ENCODE results near the gene TOMM20.
A peak's percentile ranks its signal among the peaks of the same experiment; 100 is the strongest.
"Not testable (repeated sequence)": the region's sequence is repeated elsewhere in the genome, so short reads cannot be mapped to it uniquely, and the experiment has no call there.

The TOMM20 gene

GRCh38 chr1:235078480-235079381, 49.9 kb downstream of the TOMM20 start:
- DNase-seq = no peak

DNA sequence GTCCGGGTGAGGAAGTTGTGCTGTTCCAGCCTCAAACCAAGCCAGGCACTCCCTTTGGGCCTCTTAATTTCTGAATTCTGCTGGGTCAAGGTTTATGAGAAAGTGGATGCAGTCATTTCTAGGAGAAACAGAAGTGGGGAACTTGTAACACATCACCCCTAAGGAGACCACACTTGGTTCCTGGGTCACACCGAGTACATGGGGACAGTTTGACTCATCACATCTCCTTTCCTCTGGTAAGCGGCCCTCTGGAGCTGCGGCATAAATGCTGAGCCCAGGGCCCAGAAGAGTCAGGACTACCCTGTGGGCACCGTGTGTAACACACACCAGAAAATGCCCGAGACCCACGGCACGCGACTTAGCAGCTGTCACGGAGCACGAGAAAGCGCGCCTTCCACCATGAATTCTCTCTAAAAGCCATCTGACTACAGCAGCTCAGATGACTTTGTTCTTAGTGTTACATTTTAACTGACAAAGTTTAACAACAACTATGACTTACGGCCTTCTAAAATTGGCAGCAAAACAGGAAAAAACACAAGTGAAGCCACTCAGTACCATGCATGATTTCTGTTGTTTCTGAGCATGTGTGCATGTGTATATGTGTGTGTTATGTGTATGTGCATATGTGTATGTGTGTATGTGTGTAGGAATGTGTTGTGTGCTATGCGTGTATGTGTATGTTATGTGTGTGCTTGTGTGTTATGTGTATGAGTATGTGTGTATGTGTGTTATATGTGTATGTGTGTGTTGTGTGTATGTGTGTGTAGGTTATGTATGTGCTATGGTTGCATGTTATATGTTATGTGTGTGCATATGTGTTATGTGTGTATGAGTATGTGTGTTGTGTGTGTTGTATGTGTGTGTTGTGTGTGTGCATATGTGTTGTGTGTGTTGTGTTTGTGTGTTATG, 50.8 kb downstream of the TOMM20 start:
- DNase-seq = no peak

DNA sequence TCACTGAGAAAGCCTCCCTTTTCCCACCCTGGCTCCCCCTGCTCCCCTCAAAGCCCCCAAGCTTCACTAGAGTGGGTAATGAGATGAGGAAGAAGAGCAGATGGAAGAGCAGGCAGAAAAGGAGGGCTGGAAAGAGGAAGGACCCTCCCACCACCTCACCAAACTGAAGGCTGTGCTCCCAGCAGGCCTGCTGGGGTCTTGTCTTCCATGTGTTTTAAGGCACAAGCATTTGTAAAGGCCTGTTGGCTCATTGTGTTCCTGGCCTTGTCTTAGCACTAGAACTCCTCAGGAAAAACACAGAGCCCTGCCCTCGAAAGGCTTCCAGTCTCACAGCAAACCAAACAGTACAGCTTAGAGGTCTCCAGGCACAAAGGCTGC, 51.5 kb downstream of the TOMM20 start:
- no peak for DNase-seq

GRCh38 chr1:235076504-235077162, 52.0 kb downstream of the TOMM20 start:
- DNase-seq = no peak

DNA sequence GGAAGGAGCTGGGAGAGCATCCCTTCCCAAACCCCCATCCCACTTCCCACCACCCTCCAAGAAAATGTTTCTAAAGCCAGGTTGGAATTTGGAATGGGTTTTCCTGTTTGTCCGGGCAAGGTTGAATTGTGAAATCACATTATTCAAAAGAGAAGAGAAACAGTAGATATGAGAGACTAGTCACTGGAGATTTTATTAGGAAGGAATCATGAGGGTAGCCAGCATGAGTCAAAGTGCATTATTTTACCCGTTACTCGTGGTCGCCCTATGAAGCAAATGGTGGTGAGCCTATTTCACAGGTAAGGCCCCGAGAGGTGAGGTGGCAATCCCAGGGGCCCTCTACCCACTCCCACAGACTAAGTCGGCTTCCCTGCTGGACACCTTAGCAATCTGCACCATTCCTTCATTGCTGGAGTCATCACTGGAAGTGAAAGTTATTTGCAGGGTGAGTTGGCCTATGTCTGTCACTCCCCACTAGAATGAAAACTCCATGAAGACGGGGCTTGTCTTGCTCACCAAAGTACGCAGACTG, 52.8 kb downstream of the TOMM20 start:
- DNase-seq = no peak

DNA sequence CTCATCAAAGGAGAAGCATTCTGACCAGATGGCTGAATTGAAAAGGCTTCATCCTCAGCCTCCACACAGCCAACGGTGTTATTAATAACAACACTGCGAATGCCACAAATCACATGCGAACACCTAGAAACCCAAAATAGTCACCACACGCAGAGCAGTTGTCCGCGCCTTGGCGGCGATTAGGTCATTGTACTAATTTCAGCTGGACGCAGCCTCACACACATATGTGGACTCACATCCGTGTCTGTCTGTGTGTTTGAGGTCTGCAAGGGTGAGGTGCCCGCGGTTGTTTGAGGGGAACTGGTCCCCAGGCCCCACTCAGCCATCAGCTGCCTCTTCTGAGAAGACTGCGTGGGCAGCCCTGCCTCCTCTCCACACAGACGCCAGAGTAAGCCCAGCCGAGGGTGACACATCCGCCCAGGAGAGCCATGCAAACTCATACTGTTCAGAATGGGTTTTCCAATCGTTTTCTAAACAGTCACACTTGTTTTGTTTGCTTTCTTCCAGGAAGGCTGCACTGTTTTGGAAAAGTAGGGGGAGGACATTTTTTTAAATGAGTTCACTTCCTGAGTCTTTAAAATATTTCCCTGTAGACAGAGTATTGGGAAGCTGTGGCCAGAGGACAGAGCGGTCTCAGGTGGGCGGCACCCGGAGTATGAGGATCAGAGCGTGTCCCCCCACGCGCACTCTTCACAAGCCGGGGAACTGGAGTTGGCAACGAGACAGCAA, 53.4 kb downstream of the TOMM20 start:
- peak; percentile 58 for DNase-seq

- peak; percentile 45 for DNase-seq
Measured at GRCh38 chr1:235074523-235075047, 54.1 kb downstream of the TOMM20 start.

- no peak for DNase-seq
Measured at GRCh38 chr1:235073968-235074522, 54.6 kb downstream of the TOMM20 start.

DNA sequence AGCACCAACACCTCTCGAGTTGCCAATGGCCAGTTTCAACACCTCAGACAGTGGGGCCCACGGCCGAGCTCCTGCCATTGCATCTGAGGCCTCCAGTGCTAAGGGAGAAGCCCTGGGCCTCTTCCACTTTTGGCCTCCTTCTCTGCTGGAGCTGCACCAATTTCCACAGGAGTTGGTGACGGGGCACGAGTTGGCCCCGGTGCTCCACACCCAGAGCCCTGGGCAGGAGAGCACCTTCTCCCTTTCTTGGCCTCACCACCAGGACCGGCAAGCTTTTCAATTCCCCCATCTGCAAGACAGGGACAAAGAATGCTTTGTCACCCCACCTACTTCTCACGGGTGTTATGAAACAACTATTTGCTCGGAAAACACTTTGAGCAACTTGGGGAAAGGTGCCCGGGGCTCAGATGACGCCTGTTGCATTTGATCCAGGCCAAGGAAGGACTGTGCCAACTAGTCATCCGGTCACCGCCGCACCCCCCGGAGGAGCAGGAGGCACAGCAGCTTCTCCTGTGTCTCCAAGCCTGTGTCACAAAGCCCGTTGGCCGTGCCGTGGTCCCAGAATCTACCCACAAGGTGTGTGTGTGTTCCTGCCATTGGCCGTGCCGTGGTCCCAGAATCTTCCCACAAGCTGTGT, 55.2 kb downstream of the TOMM20 start:
- DNase-seq = no peak

DNA sequence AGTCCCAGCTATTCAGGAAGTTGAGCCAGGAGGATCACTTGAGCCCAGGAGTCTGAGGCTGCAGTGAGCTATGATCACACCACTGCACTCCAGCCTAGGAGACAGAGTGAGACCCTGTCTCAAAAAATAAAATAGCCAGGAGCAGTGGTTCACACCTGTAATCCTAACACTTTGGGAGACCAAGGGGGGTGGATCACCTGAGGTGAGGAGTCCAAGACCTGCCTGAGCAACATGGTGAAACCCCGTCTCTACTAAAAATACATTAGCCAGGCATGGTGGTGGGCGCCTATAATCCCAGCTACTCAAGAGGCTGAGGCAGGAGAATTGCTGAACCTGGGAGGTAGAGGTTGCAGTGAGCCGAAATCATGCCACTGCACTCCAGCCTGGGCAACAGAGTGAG, 56.1 kb downstream of the TOMM20 start:
- DNase-seq = not testable (repeated sequence)

GRCh38 chr1:235072096-235072495, 56.5 kb downstream of the TOMM20 start:
- DNase-seq = no peak

- DNase-seq = no peak
Measured at GRCh38 chr1:235070819-235071218, 57.8 kb downstream of the TOMM20 start.

DNA sequence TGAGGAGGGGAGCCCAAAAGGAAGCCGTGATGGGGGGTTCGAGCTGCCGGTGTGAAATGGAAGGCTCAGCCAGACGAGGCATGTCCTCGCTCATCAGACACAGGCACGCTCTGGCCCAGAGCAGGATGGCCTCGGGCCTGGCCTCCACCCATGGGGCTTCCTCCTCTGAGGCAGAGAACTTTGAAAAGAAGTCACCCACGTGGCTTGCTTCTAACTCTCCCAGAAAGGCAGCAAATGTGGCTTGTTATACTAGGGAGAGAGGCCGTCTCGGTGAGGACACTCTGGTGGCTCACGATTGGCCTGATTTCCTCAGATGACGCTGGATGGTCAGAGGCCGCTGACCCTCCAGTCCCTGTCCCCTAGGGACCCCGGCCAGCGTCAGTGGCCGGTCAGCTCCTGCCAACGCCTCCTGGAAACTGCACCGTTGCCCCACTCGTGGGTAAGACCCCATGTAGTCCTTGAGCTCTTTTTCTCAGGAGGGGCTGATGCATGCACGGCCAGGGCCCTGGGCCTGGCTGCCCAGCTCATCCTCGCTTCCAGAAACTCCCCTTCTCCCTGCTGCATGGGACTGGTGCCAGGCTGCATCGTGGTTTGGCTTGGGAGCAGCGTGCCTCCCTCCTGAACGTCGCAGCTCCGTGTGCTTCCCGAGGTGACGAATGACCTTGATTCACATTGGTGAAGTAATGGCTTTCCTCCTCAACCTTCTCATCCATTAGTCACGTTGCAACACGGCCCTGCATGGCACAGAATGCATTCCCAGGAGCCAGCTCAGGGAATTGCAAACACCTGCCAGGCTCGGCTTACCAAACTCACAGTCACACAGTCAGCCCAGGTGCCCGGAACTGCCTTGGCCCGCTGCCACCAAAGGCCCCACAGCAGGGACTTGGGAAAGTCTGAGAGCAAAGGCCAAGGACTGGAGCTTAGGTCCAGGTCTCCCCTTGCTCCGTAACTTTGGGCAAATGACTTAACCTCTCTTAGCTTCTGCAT, 58.8 kb downstream of the TOMM20 start:
- DNase-seq = no peak

DNA sequence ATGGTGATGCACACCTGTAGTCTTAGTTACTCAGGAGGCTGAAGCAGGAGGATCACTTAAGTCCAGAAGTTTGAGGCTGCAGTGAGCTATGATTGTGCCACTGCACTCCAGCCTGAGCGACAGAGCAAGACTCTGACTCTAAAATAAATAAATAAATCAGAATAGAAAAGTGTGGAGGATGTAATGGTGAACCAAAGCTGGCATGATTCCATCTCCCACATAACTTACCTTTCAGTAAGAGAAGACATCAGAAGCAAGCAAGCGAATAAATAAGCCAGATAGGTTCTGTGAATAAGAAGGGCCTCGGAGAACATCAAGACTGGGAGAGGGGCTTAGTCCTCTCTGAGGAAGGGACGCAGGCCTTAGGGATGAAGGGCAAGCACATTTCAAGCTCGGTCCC, 59.5 kb downstream of the TOMM20 start:
- DNase-seq = no peak

DNA sequence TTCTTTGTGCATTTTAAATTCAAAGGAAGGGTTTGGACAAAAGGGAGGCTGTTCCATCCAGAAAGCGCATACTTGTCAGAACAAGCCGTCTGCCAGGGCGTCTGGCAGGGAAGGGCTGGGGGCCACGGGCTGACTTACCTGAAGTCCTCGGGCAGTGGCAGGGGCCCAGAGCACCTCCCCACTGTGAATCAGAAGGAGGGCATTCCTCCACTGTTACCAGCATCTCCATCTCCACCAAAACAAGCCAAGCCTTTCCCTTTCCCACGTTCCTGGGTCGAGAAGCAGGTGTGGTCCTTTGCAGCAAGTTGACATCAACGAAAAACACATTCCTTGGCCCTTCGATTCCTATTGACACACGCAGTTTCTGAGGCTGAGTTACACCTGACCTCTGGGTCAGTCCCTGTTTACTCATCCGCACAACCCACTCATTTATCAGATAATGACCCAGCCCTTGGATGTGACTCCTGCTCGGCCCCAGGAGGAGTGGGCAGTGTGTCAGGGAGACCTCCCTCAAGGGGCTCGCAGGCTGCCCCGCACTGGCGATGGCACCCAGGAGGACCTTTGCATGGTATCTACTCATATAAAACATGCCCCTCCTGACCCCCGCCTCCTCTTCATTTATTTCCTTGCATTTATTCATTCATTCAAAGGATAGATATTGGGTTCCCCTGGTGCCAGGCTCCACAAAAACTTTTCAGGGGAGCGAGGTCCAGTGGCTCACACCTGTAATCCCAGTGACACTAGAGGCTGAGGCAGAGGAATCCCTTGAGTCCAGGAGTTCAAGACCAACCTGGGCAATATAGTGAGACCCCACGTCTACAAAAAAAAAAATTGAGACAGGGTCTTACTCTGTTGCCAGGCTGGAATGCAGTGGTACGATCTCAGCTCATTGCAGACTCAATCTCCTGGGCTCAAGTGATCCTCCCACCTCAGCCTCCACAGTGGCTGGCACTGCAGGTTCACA, 60.2 kb downstream of the TOMM20 start:
- no peak for DNase-seq

DNA sequence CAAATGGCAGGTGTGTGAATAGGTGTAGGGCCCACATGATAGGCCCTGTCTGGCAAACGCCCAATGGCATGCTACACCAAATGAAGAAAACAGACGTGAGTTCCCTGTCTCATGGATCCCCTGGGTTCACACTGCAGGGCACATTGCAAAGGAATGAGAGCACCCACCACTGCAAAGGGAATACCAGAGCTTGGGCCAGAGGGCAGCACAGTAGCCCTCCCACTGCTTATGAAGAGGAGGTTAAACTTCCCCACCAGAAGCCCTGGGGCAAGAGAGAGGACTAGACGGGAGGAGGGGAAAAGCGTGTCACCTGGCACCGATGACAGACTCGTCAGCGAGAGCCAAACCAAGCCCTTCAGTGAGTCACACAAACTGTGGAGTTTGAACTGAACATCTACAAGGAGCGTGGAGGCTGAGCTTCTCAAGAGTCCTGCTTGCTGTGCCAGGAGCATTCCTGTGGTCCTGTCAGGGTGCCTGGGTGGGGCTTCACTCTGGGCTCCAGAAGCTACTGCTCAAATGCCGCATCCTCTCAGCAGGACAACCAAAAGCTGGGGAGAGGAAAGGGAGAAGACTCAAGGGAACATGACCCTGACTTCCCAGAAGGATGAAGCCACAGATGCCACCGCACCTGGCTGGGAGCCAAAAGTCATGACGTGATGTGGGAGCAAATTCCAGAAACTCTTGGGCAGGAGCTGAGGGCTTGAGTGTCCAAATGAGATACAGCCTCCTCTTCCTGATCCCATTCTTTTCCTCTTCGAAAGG, 61.1 kb downstream of the TOMM20 start:
- DNase-seq = no peak

DNA sequence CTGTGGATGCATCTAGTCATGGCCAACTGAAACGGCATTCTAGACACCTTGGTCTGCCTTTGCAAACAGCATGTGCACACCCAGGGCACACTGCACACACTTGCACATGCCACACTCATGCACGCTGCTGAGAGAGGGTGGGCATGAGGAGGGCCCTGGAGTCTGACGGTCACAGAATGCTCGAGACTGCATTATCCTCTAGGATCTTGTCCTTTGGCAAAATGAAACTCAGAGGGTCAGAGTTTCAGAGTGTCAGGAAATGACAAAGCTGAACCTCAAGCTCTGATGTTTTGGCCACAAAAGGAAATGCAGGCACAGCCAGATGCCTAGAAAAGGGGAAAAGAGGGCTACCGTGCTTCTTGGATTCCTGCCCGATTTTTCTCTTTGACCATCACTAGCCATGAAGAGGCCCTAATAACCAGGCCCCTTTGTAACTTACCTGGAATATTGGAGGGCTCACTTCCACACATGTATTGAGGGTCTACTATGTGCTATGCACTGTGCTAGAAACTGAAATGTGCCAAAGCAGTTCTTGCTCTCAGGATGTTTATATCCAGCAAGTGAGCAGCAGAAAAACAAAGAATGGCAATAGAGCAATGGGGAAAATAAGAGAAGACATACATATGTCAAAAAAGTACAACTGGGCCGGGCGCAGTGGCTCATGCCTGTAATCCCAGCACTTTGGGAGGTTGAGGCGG, 65.4 kb downstream of the TOMM20 start:
- DNase-seq = no peak
